ENCODE measurements around the gene ARL2BP. TPM values are rescaled to one million over a fixed set of nuclear protein-coding genes. Genes with fewer than 3 reads are reported as not detected.
"Not testable (repeated sequence)": the region's sequence is repeated elsewhere in the genome, so short reads cannot be mapped to it uniquely, and the experiment has no call there.

ARL2BP gene
- total and polyA plus RNA-seq, 2 donors (not counting 1 experiment from before 2014, with no cell fraction given), result 32.5 to 38.8 TPM

- H3K4me3 Mint-ChIP-seq; H3K27me3 Mint-ChIP-seq; H3K4me3 ChIP-seq (ENCODE audit: control extremely low read depth in 1 of 5, extremely low read depth in 1 of 5, insufficient read depth in 1 of 5, low read depth in 2 of 5, low read length in 4 of 5); H3K4me1 Mint-ChIP-seq; H3K27ac Mint-ChIP-seq; H3K9me3 Mint-ChIP-seq (ENCODE audit: insufficient read depth); H3K4me2 ChIP-seq (replicated peaks; ENCODE audit: low read depth, low read length, poor library complexity, severe bottlenecking); H3K27me3 ChIP-seq (replicated peaks in 1 of 4; ENCODE audit: control extremely low read depth in 1 of 4, control insufficient read depth in 3 of 4, insufficient read depth in 4 of 4, low read length in 3 of 4); CTCF ChIA-PET; H3K4me1 ChIP-seq (ENCODE audit: control insufficient read depth in 2 of 2, insufficient read depth in 2 of 2, low read length in 2 of 2); ATAC-seq (ENCODE audit: low read depth); H3K9ac ChIP-seq (ENCODE audit: low read length); intact Hi-C loops (cut with micrococcal nuclease); POLR2A ChIA-PET; DNase-seq; H3K27ac ChIP-seq (ENCODE audit: low read length in 2 of 2); H2AFZ ChIP-seq (ENCODE audit: insufficient read depth, low read depth, low read length, poor library complexity, severe bottlenecking); H3K9me3 ChIP-seq (ENCODE audit: control extremely low read depth in 1 of 3, control insufficient read depth in 2 of 3, insufficient read depth in 1 of 3, low read length in 2 of 3): not testable (repeated sequence)
- Histone ChIP-seq H4K20me1 (ENCODE audit: control insufficient read depth, insufficient read depth, low read length, poor library complexity, severe bottlenecking) (peaks cover 19% of the 10 kb centered on the region), H3K36me3 (replicated peaks in 1 of 2; ENCODE audit: control extremely low read depth in 1 of 2, control insufficient read depth in 1 of 2, extremely low read depth in 1 of 2, insufficient read depth in 2 of 2, low read length in 1 of 2) (peaks cover 2 to 21% of the 10 kb centered on the region in 2 experiments), H3K79me2 (ENCODE audit: control insufficient read depth, insufficient read depth, low read length) (peaks cover 38% of the 10 kb centered on the region)
- no CpG with 5 or more reads among the region's 27 CpGs for WGBS (ENCODE audit: insufficient coverage)
Measured at GRCh38 chr16:57200926-57201325, 44.1 kb upstream of the ARL2BP start.

DNA sequence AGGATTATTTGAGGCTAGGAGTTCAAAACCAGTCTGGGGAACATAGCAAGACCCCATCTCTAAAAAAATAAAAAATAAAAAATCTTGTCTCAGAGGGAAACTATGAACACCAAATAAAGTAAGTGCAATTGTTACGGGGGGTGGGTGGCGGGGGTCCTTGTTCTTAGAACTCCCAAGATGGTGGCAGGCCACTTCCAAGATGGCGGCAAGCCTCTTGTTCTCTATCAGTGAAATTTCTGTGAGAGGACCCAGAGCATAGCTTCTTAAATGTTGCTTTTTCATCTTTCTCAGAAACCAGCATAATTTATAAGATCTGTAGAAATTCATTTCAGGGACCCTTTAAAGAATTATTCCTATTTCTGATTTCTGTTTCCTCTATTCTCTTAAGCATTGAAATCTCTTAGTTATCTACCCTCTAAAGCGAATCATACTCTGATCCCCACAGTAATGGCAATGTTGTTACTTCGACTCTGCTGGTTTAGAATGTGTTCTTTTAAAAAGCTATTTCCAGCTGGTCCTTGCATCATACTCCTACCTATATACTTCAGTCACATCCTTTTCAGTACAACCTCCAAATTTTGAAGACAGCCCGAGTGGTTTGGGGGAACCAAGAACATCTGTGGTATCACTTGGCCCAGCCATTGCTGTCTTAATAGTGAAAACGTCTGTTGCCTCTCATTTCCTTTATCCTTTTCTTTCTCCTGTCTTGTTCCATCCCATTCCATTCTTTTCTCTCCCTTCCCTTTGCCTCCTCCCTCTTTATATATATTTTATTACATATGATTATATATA is 42.8 kb upstream of the ARL2BP start:
- Histone ChIP-seq H3K79me2 (ENCODE audit: control insufficient read depth, insufficient read depth, low read length) (peaks cover 24% of the 10 kb centered on the region), H3K9ac (ENCODE audit: low read length) (no peak overlapping the region), H4K20me1 (ENCODE audit: control insufficient read depth, insufficient read depth, low read length, poor library complexity, severe bottlenecking) (peaks cover 11% of the 10 kb centered on the region), H3K4me3 (ENCODE audit: control extremely low read depth in 1 of 5, extremely low read depth in 1 of 5, insufficient read depth in 1 of 5, low read depth in 2 of 5, low read length in 4 of 5) (no peak overlapping the region), H3K27ac (ENCODE audit: low read length in 2 of 2) (no peak overlapping the region), H2AFZ (ENCODE audit: insufficient read depth, low read depth, low read length, poor library complexity, severe bottlenecking) (no peak overlapping the region), H3K4me2 (replicated peaks; ENCODE audit: low read depth, low read length, poor library complexity, severe bottlenecking) (no peak overlapping the region), H3K4me1 (ENCODE audit: control insufficient read depth in 2 of 2, insufficient read depth in 2 of 2, low read length in 2 of 2) (no peaks in the 10 kb centered on the region), H3K36me3 (replicated peaks in 1 of 2; ENCODE audit: control extremely low read depth in 1 of 2, control insufficient read depth in 1 of 2, extremely low read depth in 1 of 2, insufficient read depth in 2 of 2, low read length in 1 of 2) (peaks cover 3 to 21% of the 10 kb centered on the region in 2 experiments), H3K9me3 (ENCODE audit: control extremely low read depth in 1 of 3, control insufficient read depth in 2 of 3, insufficient read depth in 1 of 3, low read length in 2 of 3) (no peaks in the 10 kb centered on the region), H3K27me3 (replicated peaks in 1 of 4; ENCODE audit: control extremely low read depth in 1 of 4, control insufficient read depth in 3 of 4, insufficient read depth in 4 of 4, low read length in 3 of 4) (no peaks in the 10 kb centered on the region)
- ChIA-PET CTCF (no interaction called here), POLR2A (no interaction called here)
- Mint-ChIP-seq H3K27me3 (no peaks in the 10 kb centered on the region), H3K27ac (no peak overlapping the region), H3K4me3 (no peak overlapping the region), H3K4me1 (peaks cover 3% of the 10 kb centered on the region), H3K9me3 (ENCODE audit: insufficient read depth) (no peaks in the 10 kb centered on the region)
- ATAC-seq (ENCODE audit: low read depth) (no peak), DNase-seq (no peak)
- WGBS (ENCODE audit: insufficient coverage), result 97% methylated on average over 5 of the region's 7 CpGs
- intact Hi-C loops (cut with micrococcal nuclease), result no loop called here
- TF ChIP-seq, protein P1, sequence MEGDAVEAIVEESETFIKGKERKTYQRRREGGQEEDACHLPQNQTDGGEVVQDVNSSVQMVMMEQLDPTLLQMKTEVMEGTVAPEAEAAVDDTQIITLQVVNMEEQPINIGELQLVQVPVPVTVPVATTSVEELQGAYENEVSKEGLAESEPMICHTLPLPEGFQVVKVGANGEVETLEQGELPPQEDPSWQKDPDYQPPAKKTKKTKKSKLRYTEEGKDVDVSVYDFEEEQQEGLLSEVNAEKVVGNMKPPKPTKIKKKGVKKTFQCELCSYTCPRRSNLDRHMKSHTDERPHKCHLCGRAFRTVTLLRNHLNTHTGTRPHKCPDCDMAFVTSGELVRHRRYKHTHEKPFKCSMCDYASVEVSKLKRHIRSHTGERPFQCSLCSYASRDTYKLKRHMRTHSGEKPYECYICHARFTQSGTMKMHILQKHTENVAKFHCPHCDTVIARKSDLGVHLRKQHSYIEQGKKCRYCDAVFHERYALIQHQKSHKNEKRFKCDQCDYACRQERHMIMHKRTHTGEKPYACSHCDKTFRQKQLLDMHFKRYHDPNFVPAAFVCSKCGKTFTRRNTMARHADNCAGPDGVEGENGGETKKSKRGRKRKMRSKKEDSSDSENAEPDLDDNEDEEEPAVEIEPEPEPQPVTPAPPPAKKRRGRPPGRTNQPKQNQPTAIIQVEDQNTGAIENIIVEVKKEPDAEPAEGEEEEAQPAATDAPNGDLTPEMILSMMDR (IDR thresholded peaks at IDR 0.05), result no peak
- no peak for TF ChIP-seq EZH2 (IDR thresholded peaks at IDR 0.05; ENCODE audit: borderline replicate concordance, insufficient read depth, low read depth, low read length, poor library complexity, severe bottlenecking)

Measured in B cell (primary cell).